Transverse colon (tissue), 4 donors: ENCODE data around the gene C22orf42.

ENCODE experiments used
- POLR2A ChIP-seq: fragments of 450-650 bp; IDR thresholded peaks from one replicate; pipeline ENCODE4 v1.6.1; 2016; ENCODE audit warnings: antibody characterized with exemption, mild to moderate bottlenecking, moderate library complexity
- POLR2AphosphoS5 ChIP-seq, 3 donors: sonication (generic); formaldehyde crosslinking; IDR thresholded peaks; one replicate each; pipeline ENCODE4 v1.6.1; 2016; ENCODE audit warnings: antibody characterized with exemption in 3 of 3
- TF ChIP-seq, protein P1 (sequence below), 5 experiments: fragments of 200-600 bp in 3 of 5; fragments of 450-650 bp in 2 of 5; sonication (generic) in 3 of 5; IDR thresholded peaks; 1 replicate in 2 of 5; 2 replicates in 3 of 5; pipeline ENCODE4 v1.5.1; 2016 to 2017; ENCODE audit warnings: antibody characterized with exemption in 5 of 5, inconsistent platforms in 3 of 5, mild to moderate bottlenecking in 2 of 5, moderate library complexity in 1 of 5

DNA sequence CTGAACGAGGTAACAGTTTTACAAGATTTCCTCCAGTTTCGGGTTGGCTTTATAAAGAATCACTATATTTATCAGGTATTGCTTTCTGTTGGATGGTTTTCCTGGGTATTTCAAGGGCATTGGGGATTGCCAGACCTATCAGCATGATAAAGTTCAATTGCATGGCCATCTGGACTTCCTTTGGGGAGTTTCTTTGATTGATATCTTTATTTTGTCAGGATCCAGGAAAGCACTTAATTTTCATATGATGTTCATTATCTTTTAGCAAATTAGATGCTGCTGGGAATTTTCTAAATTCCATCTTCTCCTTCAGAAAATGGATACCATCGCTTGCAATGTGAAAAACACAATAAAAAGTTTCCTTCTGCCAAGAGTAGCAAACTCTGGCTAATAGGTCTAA, 24.5 kb upstream of the C22orf42 start:
- TF ChIP-seq, protein P1, sequence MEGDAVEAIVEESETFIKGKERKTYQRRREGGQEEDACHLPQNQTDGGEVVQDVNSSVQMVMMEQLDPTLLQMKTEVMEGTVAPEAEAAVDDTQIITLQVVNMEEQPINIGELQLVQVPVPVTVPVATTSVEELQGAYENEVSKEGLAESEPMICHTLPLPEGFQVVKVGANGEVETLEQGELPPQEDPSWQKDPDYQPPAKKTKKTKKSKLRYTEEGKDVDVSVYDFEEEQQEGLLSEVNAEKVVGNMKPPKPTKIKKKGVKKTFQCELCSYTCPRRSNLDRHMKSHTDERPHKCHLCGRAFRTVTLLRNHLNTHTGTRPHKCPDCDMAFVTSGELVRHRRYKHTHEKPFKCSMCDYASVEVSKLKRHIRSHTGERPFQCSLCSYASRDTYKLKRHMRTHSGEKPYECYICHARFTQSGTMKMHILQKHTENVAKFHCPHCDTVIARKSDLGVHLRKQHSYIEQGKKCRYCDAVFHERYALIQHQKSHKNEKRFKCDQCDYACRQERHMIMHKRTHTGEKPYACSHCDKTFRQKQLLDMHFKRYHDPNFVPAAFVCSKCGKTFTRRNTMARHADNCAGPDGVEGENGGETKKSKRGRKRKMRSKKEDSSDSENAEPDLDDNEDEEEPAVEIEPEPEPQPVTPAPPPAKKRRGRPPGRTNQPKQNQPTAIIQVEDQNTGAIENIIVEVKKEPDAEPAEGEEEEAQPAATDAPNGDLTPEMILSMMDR (IDR thresholded peaks at IDR 0.05), result no peak
- TF ChIP-seq POLR2AphosphoS5 (IDR thresholded peaks at IDR 0.05) (no peak), POLR2A (no peak)
